GM12891 (cell line): Measurements from ENCODE around the gene WSCD2.

Experiments used
- POLR2A ChIP-seq: IDR thresholded peaks from 2 replicates; pipeline ENCODE4 v1.6.1; 2011; ENCODE audit warnings: low read depth, low read length, control low read depth
- POLR2AphosphoS5 ChIP-seq: IDR thresholded peaks from 2 replicates; pipeline ENCODE4 v1.6.1; 2011; ENCODE audit warnings: low read depth, low read length, control low read depth
- SPI1 ChIP-seq: IDR thresholded peaks from 2 replicates; pipeline ENCODE4 v1.6.1; 2011; ENCODE audit warnings: low read depth, low read length, control low read depth

DNA sequence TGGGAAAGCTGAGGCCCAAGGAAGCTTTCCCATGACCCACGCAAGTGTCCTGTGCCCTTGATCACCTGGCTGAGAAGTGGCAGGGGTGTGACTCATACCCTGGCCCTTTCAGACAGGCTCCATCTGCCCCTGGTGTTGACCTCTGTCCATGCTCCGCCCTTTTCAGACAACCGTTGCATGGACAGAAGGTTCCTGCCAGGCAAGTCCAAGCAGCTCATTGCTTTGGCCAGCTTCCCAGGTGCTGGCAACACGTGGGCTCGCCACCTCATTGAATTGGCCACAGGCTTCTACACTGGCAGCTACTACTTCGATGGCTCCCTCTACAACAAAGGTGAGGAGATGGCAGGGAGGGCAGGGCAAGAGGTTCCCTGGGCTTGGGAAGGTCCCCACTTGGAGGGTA lies 103.5 kb downstream of the WSCD2 start:
- no peak for TF ChIP-seq SPI1
- TF ChIP-seq POLR2A: no peak
- no peak for TF ChIP-seq POLR2AphosphoS5
